Measurements from ENCODE around the gene IRF2BP2. TPM values are rescaled to one million over a fixed set of nuclear protein-coding genes. Genes with fewer than 3 reads are reported as not detected.

IRF2BP2 gene
- total RNA-seq, 4 donors from 2014 or later: 106 to 125 (median 115) TPM

DNA sequence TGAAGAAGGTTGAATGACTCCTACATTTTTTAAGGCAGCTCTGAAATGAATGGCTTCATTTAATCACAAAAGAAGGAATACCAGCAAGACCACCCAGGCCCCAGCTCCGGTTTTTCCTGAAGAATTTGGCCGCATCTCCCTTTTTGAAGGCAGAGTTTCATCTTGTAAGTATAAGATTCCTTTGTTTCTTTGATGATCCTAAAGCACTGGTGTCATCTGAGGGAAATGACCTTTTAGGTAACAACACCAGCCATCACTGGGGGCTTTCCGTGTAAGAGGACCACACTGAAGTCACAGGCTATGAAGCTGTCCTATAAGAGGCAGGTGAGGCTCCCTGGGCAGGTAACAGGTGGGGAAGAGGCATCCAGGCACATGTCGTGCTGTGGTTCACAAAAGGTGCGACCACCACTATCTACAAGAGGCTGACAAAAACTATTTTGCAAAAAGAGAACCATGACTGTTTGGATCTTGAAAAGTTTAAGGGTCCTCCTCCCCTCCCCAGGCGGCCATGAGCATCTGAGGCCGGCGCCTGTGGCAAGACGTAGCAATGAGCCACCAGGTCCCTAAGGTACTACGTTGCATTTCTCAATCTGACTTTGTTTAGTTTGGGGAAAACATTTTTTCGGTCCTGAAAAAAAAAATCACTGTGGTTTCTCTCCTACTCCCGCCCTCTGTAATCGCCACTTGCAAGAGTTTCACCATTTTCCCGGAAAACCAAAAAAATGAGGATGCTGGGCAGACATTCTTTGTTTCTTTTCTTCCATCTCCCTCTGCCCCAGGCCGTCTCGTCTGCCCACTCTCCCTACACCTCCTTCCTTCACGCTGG is 46.3 kb upstream of the IRF2BP2 start:
- no peak overlapping the region for H3K27ac ChIP-seq
- no peak for DNase-seq

DNA sequence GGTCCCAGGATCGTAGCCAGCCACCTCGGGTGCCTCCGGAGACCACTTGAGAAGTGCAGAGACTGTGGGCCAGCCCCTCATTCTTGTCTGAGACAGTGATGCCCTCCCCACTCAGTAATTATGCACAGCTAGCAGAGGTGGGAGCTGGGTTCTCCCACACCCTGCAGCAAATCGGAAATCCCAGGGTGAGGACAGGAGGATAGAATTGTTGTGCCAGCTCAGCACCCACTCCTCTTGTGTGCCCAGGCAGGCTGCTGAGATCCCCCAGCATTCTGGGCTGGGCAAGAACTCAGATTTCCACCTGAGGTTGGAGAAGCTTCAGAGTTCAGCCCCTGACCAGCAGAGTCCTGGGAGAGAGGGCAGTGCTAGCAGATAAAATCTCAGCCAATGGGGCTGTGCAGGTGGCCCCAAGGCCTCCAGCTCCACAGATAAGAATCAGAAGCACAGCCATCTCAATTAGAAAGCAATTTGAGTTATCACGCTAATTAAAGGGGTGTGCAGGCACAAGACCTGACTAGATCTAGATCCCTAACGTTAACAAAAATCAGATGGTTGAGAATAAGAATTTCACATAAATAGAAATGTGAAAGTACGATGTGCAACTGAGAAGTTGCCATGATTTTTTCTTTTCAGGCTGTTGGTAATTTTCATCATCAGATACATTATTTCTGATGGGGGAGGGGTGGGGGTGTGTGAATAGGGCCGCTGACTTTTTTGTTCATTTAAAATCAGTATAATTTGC is 45.5 kb upstream of the IRF2BP2 start:
- intact Hi-C loops (cut with DNase I): no loop called here
- TF ChIP-seq, protein P1, sequence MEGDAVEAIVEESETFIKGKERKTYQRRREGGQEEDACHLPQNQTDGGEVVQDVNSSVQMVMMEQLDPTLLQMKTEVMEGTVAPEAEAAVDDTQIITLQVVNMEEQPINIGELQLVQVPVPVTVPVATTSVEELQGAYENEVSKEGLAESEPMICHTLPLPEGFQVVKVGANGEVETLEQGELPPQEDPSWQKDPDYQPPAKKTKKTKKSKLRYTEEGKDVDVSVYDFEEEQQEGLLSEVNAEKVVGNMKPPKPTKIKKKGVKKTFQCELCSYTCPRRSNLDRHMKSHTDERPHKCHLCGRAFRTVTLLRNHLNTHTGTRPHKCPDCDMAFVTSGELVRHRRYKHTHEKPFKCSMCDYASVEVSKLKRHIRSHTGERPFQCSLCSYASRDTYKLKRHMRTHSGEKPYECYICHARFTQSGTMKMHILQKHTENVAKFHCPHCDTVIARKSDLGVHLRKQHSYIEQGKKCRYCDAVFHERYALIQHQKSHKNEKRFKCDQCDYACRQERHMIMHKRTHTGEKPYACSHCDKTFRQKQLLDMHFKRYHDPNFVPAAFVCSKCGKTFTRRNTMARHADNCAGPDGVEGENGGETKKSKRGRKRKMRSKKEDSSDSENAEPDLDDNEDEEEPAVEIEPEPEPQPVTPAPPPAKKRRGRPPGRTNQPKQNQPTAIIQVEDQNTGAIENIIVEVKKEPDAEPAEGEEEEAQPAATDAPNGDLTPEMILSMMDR (IDR thresholded peaks at IDR 0.05): no peak
- no peak for TF ChIP-seq POLR2A (IDR thresholded peaks at IDR 0.05)
- Histone ChIP-seq H3K9me3 (no peaks in the 10 kb centered on the region), H3K4me1 (peaks cover 4 to 22% of the 10 kb centered on the region in 2 donors), H3K27ac (no peak overlapping the region), H3K36me3 (no peaks in the 10 kb centered on the region), H3K4me3 (replicated peaks in 1 of 3) (no peak overlapping the region), H3K27me3 (no peaks in the 10 kb centered on the region)
- DNase-seq: no peak
- WGBS, 2 donors: 83 to 94% methylated on average over 6 to 8 of the region's 8 CpGs

More for the DNA sequence above, 46.3 kb upstream of the IRF2BP2 start:
- H3K4me3 ChIP-seq (replicated peaks in 1 of 3): no peak overlapping the region
- no peak for TF ChIP-seq POLR2A (IDR thresholded peaks at IDR 0.05)
- TF ChIP-seq, protein P1 (IDR thresholded peaks at IDR 0.05): no peak
- peaks cover 4 to 22% of the 10 kb centered on the region in 2 donors for H3K4me1 ChIP-seq
- intact Hi-C loops (cut with DNase I): no loop called here
- no peaks in the 10 kb centered on the region for H3K9me3 ChIP-seq
- 85 to 90% methylated on average over 17 of the region's 17 CpGs for WGBS, 2 donors
- H3K36me3 ChIP-seq: no peaks in the 10 kb centered on the region
- no peaks in the 10 kb centered on the region for H3K27me3 ChIP-seq

DNA sequence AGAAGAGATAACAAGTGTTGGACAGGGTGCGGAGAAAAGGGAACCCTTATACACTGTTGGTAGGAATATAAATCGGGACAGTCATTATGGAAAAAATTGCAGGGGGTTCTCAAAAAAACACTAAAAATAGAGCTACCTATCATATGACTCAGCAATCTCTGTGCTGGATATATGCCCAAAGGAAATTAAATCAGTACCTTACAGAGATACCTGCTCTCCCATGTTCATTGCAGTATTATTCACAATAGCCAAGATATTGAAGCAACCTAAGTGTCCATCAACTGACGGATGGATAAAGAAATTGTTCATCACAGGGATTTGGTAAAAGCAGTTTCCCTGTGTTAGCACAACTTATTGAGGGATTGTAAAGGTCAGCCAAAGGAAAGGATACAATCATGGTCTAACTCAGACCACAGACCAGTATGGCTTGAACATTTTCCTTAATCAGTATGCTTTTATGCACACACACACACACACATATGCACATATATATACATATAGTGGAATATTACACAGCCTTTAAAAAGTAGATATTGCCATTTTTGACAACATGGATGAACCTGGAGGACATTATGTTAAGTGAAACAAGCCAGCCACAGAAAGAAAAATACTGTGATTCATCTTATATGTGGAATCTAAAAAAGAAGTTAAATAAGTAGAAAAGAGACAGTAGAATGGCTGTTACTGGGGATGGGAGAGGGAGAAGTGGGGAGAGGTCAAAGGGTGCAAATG is 44.2 kb upstream of the IRF2BP2 start:
- intact Hi-C loops (cut with DNase I): no loop called here
- Histone ChIP-seq H3K27ac (no peak overlapping the region), H3K9me3 (no peaks in the 10 kb centered on the region), H3K36me3 (no peaks in the 10 kb centered on the region), H3K4me3 (replicated peaks in 1 of 3) (no peak overlapping the region), H3K27me3 (no peaks in the 10 kb centered on the region), H3K4me1 (peaks cover 4 to 22% of the 10 kb centered on the region in 2 donors)
- WGBS, 2 donors: 97 to 100% methylated on average over 3 of the region's 3 CpGs
- TF ChIP-seq POLR2A (IDR thresholded peaks at IDR 0.05): no peak
- TF ChIP-seq, protein P1 (IDR thresholded peaks at IDR 0.05): no peak
- no peak for DNase-seq

DNA sequence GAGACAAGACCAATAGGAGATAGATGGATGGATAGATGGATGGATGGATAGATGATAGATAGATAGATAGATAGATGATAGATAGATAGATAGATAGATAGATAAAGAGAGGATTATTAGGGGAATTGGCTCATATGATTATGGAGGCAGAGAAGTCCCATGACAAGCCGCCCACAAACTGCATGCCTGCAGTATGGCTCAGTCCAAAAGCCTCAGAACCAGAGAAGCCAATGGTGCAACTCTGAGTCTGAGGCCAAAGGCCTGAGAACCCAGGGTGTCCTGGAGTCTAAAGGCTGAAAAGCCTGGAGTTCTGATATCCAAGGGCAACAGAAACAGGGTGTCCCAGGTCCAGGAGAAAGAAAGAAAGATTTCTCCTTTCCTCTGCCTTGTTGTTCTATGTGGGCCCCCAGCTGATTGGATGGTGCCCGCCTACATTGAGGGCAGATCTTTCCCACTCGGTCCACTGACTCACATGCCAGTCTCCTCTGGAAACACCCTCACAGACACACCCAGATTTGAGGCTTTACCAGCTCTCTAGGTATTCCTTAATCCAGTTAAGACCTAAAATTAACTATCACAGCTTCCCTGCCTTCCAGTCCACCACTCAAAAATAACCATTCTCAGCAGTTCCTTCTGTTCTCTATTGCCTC is 39.6 kb upstream of the IRF2BP2 start:
- Histone ChIP-seq H3K27ac (no peak overlapping the region), H3K4me1 (peaks cover 0 to 7% of the 10 kb centered on the region in 2 donors), H3K27me3 (no peaks in the 10 kb centered on the region), H3K36me3 (no peaks in the 10 kb centered on the region), H3K9me3 (no peaks in the 10 kb centered on the region), H3K4me3 (replicated peaks in 1 of 3) (no peak overlapping the region)
- TF ChIP-seq, protein P1 (IDR thresholded peaks at IDR 0.05): no peak
- TF ChIP-seq POLR2A (IDR thresholded peaks at IDR 0.05): no peak
- intact Hi-C loops (cut with DNase I): no loop called here
- DNase-seq: no peak
- 97 to 98% methylated on average over 3 of the region's 3 CpGs for WGBS, 2 donors

All from thyroid gland (tissue), 4 donors.